Activated CD8-positive, alpha-beta memory T cell treated with anti-CD3 and anti-CD28 coated beads, Interleukin-2, amount 50 U/mL, for 1 hour (primary cell): Measurements from ENCODE around the gene DACT2.

ENCODE experiments used
- DNase-seq: peaks from one replicate; pipeline ENCODE4 v3.0.0-alpha.2; 2020; ENCODE audit errors: extremely low read depth

Gene DACT2

DNA sequence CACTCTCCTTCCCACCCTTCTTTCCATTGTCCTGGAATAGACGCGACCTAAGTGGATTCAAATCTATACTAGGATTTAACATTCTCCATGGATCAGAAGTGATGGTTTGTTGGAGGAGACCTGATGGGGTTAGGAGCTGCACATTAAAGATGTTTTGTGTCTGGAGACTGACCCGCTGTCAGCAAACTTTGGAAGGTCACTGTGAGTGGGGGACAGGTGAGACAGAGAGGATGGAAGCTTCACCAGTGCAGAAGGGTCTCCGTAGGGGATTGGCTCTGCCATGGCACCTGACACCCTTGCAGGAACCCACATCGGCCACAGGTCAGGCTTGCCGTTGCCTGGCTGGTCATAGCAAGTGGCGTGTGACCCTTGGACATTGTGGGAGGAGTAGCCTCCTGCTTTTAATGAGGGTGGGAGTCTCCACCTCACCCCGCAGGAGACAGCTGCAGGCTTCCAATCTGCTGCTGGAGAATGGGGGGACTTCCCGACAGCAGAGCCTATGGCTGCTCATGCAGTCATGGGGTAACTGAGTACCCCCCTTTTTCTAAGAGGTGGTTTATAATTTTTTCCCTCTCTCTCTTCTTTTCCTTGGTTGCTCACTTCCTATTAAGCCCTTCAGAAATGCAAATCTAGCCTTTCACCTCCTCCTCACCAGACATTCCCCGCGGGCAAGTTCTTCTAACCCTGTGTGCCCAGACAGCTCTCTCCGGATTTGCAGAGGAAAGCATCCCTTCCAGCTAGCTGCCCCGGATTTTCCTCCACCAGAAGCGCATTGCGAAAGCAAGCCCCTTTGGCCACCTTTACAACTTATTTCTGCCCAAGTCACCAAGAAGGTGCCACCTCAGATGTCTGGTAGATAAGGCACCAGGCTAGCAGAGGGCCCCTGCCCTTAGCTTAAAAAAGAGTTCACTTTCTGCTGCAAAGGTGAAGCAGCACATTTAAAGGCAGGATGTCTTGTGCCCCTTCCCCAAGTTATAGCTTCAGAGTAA is 53.5 kb downstream of the DACT2 start:
- no peak for DNase-seq

DNA sequence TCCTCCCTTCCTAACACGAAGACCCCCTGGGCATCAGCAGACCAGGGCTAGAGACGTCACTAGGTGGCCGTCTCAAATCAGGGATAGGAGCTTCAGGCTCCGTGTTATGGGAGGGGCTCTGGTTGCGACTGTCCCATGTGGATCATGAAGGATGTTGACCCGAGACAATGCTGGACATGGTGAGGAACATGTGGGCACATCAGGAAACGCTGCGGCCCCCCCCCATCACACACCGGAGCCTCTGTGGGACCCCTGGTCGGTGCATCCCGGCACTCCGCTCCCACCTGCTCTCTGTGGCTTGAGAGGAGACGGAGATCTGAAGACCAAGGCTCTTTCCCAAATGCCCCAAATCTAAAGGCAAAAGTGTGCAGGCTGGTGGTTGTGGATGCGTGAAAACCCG is 54.2 kb downstream of the DACT2 start:
- DNase-seq, result no peak

DNA sequence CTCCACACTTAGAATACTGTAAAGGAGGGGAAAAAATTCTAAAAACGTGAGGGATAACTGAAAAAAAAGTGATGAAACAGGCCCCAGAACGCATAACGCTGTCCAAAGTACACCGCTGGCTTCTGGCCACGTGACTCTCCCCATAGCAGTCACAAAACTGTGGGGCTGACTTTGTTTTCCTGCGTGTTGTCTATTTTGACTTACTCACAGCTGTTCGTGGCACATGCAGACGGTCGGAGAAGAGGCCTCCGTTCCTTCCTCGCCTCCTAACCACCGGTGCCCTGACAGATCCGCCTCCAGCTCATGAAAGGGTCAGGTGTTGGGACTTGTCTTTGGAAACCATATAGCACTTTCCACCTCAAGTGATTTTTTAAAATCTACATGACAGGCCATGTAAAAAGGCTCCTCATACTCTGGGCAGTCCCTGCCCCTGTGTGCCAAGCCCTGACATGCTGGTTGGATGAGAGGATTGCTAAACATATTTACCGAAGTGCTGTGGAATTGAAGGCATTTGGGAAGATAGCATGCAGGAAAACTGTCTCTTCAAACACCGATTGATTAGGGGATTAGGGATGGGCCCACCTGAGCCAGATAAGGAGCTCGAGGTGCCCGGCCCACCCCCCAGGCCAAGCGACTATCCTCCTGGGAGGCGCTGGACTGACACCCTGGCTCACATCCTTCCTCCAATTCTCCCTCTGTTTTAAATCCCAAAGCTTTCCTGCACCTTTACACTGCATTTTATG is 54.8 kb downstream of the DACT2 start:
- DNase-seq, result no peak

DNA sequence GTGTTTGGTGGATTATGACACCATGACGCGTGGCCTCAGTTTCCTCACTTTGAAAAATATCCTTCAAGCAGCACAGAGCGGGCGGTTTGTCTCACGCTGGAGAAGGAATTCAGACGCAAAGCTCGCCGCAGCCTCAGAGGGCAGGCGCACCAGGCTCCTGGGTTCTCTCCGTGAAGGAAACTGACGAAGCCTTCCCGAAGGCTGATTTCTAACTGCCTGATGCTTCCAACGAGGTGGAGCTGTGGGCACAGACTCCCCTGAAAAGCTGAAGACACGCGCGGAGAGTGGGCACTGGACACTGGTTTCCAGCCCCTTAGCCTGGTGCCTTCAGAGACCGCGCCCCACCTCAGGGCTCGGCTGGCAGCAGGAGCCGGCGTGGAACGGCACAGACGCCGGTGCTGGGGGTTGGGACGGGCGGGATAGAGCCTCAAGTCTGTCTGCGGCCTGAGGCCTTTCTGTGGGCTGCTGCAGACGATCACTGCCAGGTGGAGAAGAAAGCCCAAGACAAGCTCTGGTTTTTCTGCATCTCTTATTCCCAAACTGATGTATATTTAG is 56.1 kb downstream of the DACT2 start:
- no peak for DNase-seq

DNA sequence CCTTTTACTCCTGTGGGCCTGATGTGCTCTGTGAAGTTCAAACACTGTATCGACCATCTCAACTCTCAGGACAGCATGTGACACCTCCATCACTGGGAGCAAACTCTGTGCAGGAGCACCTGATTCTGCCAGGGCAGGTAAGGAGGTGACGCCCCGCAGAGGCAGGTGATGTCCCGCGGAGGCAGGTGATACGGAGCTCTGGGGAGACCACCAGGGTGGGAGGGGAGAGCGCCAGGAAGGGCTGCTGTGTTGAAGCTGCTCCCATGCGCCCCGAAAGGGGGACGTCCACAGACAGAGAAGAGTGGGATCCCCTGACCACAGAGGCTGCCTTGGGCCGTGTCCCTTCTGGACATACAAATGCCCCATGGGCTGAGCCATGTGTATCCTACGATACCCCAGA is 58.3 kb downstream of the DACT2 start:
- DNase-seq, result no peak

DNA sequence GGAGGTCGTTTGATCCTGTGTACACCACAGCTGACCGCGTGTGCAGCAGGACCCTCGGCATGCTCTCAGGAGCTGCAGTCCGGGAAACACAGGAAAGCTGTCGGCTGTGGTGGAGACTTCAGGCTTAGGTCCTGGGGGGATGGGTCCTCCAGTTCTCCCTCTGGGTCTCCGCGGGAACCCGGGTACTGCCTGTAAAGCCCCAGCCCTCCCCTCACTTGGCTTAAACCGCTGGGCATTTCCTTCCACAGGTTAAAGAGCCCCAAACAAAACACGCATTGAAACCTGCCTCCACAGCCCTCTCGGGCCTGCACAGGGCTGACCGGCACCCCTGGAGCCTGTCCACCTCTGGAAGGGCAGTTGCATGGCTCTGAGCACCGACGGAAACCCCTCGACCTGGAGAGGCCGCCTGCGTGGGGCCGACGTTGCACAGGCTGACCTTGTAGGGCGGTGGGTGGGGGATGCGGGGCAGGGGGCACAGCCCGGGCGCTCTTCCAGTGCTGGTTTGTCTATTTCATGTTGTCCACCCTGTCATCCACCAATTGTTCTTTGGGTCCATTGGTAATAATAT is 59.1 kb downstream of the DACT2 start:
- DNase-seq, result no peak

DNA sequence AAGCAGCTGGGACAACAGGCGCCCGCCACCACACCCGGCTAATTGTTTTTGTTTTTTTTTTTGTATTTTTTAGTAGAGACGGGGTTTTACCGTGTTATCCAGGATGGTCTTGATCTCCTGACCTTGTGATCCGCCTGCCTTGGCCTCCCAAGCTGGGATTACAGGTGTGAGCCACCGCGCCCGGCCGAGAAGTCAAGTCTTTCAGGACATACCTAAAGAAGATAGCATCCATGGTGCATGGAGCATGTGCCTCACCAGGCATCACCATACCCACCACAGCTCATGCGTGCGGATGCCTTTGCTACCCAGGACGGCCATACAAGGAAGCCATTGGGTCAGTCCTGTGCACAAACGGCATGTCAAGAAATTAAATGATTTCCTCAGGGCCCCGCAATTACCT is 60.8 kb downstream of the DACT2 start:
- DNase-seq, result no peak

DNA sequence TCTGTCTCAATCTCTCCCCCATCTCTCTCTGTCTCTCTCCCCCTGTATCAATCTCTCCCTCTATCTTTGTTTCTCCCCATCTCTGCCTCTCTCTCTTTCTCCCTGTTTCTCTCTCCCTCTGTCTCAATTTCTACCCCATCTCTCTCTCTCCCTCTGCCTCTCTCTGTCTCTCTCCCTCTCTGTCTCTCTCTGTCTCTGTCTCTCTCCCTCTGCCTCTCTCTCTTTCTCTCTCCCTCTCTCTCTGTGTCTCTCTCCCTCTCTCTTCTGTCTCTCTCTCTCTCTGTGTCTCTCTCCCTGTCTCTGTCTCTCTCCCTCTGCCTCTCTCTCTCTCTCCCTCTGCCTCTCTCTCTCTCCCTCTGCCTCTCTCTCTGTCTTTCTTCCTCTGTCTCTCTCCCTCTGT is 62.6 kb downstream of the DACT2 start:
- no peak for DNase-seq
